ENCODE results near the gene PSEN1.

Gene PSEN1

GRCh38 chr14:73153272-73153671 lies 17.0 kb downstream of the PSEN1 start:
- Histone ChIP-seq H3K27ac (no peak overlapping the region), H3K79me2 (ENCODE audit: insufficient read depth, low read depth) (peaks cover under 1% of the 10 kb centered on the region; the same call in 1 of the 2 replicates), H3K27me3 (ENCODE audit: insufficient read depth, low read depth) (no peaks in the 10 kb centered on the region), H3K36me3 (ENCODE audit: insufficient read depth) (no peaks in the 10 kb centered on the region), H3K9ac (no peak overlapping the region), H3K4me2 (no peak overlapping the region), H3K4me1 (ENCODE audit: low read depth, poor library complexity, severe bottlenecking) (no peaks in the 10 kb centered on the region), H3K4me3 (IDR thresholded peaks at IDR 0.05; ENCODE audit: insufficient read depth, low read depth, low read length) (no peak overlapping the region), H4K20me1 (ENCODE audit: insufficient read depth) (no peaks in the 10 kb centered on the region), H2AFZ (ENCODE audit: low read depth) (no peak overlapping the region)
- TF ChIP-seq CTCF (conservative IDR thresholded peaks at IDR 0.05; ENCODE audit: low read depth, low read length) = no peak

- no peaks in the 10 kb centered on the region for H3K79me2 ChIP-seq (ENCODE audit: insufficient read depth, low read depth)
- no peak overlapping the region for H2AFZ ChIP-seq (ENCODE audit: low read depth)
- no peak overlapping the region for H3K9ac ChIP-seq
- no peak overlapping the region for H3K4me3 ChIP-seq (IDR thresholded peaks at IDR 0.05; ENCODE audit: insufficient read depth, low read depth, low read length)
- H3K27me3 ChIP-seq (ENCODE audit: insufficient read depth, low read depth) = no peaks in the 10 kb centered on the region
- no peaks in the 10 kb centered on the region for H3K4me1 ChIP-seq (ENCODE audit: low read depth, poor library complexity, severe bottlenecking)
- no peak overlapping the region for H3K4me2 ChIP-seq
- no peak for TF ChIP-seq CTCF (conservative IDR thresholded peaks at IDR 0.05; ENCODE audit: low read depth, low read length)
- no peaks in the 10 kb centered on the region for H4K20me1 ChIP-seq (ENCODE audit: insufficient read depth)
- no peaks in the 10 kb centered on the region for H3K36me3 ChIP-seq (ENCODE audit: insufficient read depth)
- no peak overlapping the region for H3K27ac ChIP-seq
These were observed 25.9 kb downstream of the PSEN1 start for GRCh38 chr14:73162251-73162650.

GRCh38 chr14:73166399-73166798 lies 30.1 kb downstream of the PSEN1 start:
- Histone ChIP-seq H3K27me3 (ENCODE audit: insufficient read depth, low read depth) (no peaks in the 10 kb centered on the region), H3K4me3 (IDR thresholded peaks at IDR 0.05; ENCODE audit: insufficient read depth, low read depth, low read length) (no peak overlapping the region), H3K36me3 (ENCODE audit: insufficient read depth) (no peaks in the 10 kb centered on the region), H2AFZ (ENCODE audit: low read depth) (no peak overlapping the region), H3K4me2 (no peak overlapping the region), H3K27ac (no peak overlapping the region), H4K20me1 (ENCODE audit: insufficient read depth) (no peaks in the 10 kb centered on the region), H3K79me2 (ENCODE audit: insufficient read depth, low read depth) (no peaks in the 10 kb centered on the region), H3K4me1 (ENCODE audit: low read depth, poor library complexity, severe bottlenecking) (no peaks in the 10 kb centered on the region), H3K9ac (no peak overlapping the region)
- TF ChIP-seq CTCF (conservative IDR thresholded peaks at IDR 0.05; ENCODE audit: low read depth, low read length) = no peak

- no peak overlapping the region for H2AFZ ChIP-seq (ENCODE audit: low read depth)
- no peak overlapping the region for H3K27ac ChIP-seq
- no peak overlapping the region for H3K4me3 ChIP-seq (IDR thresholded peaks at IDR 0.05; ENCODE audit: insufficient read depth, low read depth, low read length)
- H4K20me1 ChIP-seq (ENCODE audit: insufficient read depth) = no peaks in the 10 kb centered on the region
- no peak for TF ChIP-seq CTCF (conservative IDR thresholded peaks at IDR 0.05; ENCODE audit: low read depth, low read length)
- no peaks in the 10 kb centered on the region for H3K36me3 ChIP-seq (ENCODE audit: insufficient read depth)
- no peak overlapping the region for H3K9ac ChIP-seq
- no peaks in the 10 kb centered on the region for H3K79me2 ChIP-seq (ENCODE audit: insufficient read depth, low read depth)
- peaks cover 3% of the 10 kb centered on the region for H3K4me1 ChIP-seq (ENCODE audit: low read depth, poor library complexity, severe bottlenecking)
- no peaks in the 10 kb centered on the region for H3K27me3 ChIP-seq (ENCODE audit: insufficient read depth, low read depth)
- H3K4me2 ChIP-seq = no peak overlapping the region
These were observed 31.4 kb downstream of the PSEN1 start for GRCh38 chr14:73167727-73168126.
